SHP77 (cell line): ENCODE measurements around the gene KREMEN1.
"Not testable (repeated sequence)": the region's sequence is repeated elsewhere in the genome, so short reads cannot be mapped to it uniquely, and the experiment has no call there.

Source experiments
- DNase-seq, 2 experiments: peaks; one replicate each; lab custom pipeline; 2025; lab: John Stamatoyannopoulos, UW

Gene KREMEN1

GRCh38 chr22:29108137-29108536 is 35.3 kb downstream of the KREMEN1 start:
- no peak for DNase-seq

- no peak for DNase-seq
Measured at GRCh38 chr22:29109822-29110221, 37.0 kb downstream of the KREMEN1 start.

- no peak for DNase-seq
Measured at GRCh38 chr22:29110946-29111345, 38.1 kb downstream of the KREMEN1 start.

- DNase-seq = peak; percentile 10 to 48
Measured at GRCh38 chr22:29112121-29112520, 39.3 kb downstream of the KREMEN1 start.

GRCh38 chr22:29112681-29113080 is 39.8 kb downstream of the KREMEN1 start:
- DNase-seq = no peak

GRCh38 chr22:29113319-29113718 is 40.5 kb downstream of the KREMEN1 start:
- DNase-seq = no peak

GRCh38 chr22:29114392-29114791 is 41.6 kb downstream of the KREMEN1 start:
- no peak for DNase-seq

- no peak for DNase-seq
Measured at GRCh38 chr22:29115682-29116288, 43.0 kb downstream of the KREMEN1 start.

- no peak for DNase-seq
Measured at GRCh38 chr22:29116397-29117123, 43.7 kb downstream of the KREMEN1 start.

- DNase-seq = no peak
Measured at GRCh38 chr22:29117799-29118477, 45.1 kb downstream of the KREMEN1 start.

GRCh38 chr22:29120098-29120912 is 47.5 kb downstream of the KREMEN1 start:
- DNase-seq = not testable (repeated sequence)

- DNase-seq = no peak
Measured at GRCh38 chr22:29121124-29121523, 48.3 kb downstream of the KREMEN1 start.

- DNase-seq = no peak
Measured at GRCh38 chr22:29122041-29122440, 49.2 kb downstream of the KREMEN1 start.

GRCh38 chr22:29124777-29125442 is 52.1 kb downstream of the KREMEN1 start:
- DNase-seq = no peak

GRCh38 chr22:29125443-29125778 is 52.6 kb downstream of the KREMEN1 start:
- no peak for DNase-seq

GRCh38 chr22:29125844-29126243 is 53.0 kb downstream of the KREMEN1 start:
- DNase-seq = no peak

GRCh38 chr22:29126670-29127395 is 54.0 kb downstream of the KREMEN1 start:
- no peak for DNase-seq

- peak; percentile 91 to 92 for DNase-seq
Measured at GRCh38 chr22:29128891-29129807, 56.3 kb downstream of the KREMEN1 start.

GRCh38 chr22:29129808-29130140 is 56.9 kb downstream of the KREMEN1 start:
- peak; percentile 74 to 80 for DNase-seq

- DNase-seq = no peak
Measured at GRCh38 chr22:29130476-29130875, 57.6 kb downstream of the KREMEN1 start.
